PFSK-1 (cell line): ENCODE data around the gene C5.

Experiments
- FOXP2 ChIP-seq: optimal IDR thresholded peaks from 2 replicates; pipeline ENCODE3; 2011; ENCODE audit warnings: borderline replicate concordance, control low read depth, inconsistent platforms; ENCODE audit not compliant: insufficient read depth; ENCODE audit errors: extremely low read length, extremely low read depth
- POLR2AphosphoS5 ChIP-seq: IDR thresholded peaks from 2 replicates; pipeline ENCODE4 v1.6.1; 2012; ENCODE audit warnings: low read depth, mild to moderate bottlenecking, control low read depth, low read length, moderate library complexity
- SIN3A ChIP-seq: IDR thresholded peaks from 2 replicates; pipeline ENCODE4 v1.6.1; 2012; ENCODE audit warnings: mild to moderate bottlenecking, low read length, moderate library complexity, borderline replicate concordance; ENCODE audit not compliant: insufficient read depth
- TAF1 ChIP-seq: IDR thresholded peaks from 2 replicates; pipeline ENCODE4 v1.6.1; 2012; ENCODE audit warnings: low read length, control low read depth, borderline replicate concordance; ENCODE audit not compliant: insufficient read depth

GRCh38 chr9:120996409-120996808, 53.7 kb downstream of the C5 start:
- no peak for TF ChIP-seq POLR2AphosphoS5
- no peak for TF ChIP-seq TAF1
- no peak for TF ChIP-seq FOXP2
- TF ChIP-seq SIN3A: no peak
